ENCODE results near the gene ARFRP1.
"Not testable (repeated sequence)": the region's sequence is repeated elsewhere in the genome, so short reads cannot be mapped to it uniquely, and the experiment has no call there.

- not testable (repeated sequence) for TF ChIP-seq POLR2A, CTCF (IDR thresholded peaks at IDR 0.05)
Observed at GRCh38 chr20:63730189-63730733, 22.5 kb upstream of the ARFRP1 start.

Data from right lobe of liver (tissue), 4 donors.